ENCODE measurements around the gene PRR3.
"Not testable (repeated sequence)": the region's sequence is repeated elsewhere in the genome, so short reads cannot be mapped to it uniquely, and the experiment has no call there.

Gene PRR3

GRCh38 chr6:30515106-30515505 lies 42.0 kb upstream of the PRR3 start:
- no peak overlapping the region for H3K27ac ChIP-seq
- no peak for TF ChIP-seq ZFX (IDR thresholded peaks at IDR 0.05)
- no peak for TF ChIP-seq CTCF (conservative IDR thresholded peaks at IDR 0.05)

DNA sequence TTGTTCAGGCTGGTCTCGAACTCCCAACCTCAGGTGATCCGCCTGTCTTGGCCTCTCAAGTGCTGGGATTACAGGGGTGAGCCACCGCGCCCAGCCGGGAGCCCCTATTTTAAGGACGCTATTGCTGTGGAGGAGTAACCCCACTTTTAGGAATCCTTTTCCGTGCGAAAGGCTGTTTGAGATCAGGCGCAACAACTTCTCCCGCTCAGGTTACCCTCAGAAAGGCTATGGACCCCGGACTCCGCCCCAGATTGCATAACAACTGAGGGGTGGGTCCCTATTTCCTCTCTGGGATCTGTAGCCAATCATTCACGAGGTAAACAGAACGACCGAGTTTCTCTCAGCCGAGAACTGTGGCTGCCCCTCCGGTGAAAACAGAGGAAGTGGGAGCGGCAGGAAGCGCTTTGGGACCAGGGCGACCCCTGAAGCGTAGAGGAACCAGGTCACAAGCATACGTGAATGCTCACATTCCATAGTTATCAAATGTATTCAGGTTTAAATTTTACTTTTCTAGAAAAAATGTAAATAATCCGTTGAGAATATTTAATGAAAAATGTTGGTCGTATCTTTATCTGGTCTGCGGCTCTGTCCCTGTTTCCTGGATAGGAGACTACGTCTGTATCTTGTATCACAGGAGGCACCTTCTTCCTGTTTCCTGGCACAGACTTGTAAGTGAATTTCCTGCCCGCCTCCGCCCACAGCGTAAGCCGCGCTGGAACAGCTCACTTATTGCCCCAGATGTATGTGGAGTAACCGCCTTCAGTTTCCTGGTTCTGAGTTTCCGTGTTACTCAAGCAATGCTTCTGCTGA lies 40.9 kb upstream of the PRR3 start:
- TF ChIP-seq CTCF (conservative IDR thresholded peaks at IDR 0.05) (no peak), ZFX (IDR thresholded peaks at IDR 0.05) (no peak)
- peak overlapping the region; percentile 52 for H3K27ac ChIP-seq

GRCh38 chr6:30516754-30517076 lies 40.4 kb upstream of the PRR3 start:
- H3K27ac ChIP-seq: peak overlapping the region; percentile 52

DNA sequence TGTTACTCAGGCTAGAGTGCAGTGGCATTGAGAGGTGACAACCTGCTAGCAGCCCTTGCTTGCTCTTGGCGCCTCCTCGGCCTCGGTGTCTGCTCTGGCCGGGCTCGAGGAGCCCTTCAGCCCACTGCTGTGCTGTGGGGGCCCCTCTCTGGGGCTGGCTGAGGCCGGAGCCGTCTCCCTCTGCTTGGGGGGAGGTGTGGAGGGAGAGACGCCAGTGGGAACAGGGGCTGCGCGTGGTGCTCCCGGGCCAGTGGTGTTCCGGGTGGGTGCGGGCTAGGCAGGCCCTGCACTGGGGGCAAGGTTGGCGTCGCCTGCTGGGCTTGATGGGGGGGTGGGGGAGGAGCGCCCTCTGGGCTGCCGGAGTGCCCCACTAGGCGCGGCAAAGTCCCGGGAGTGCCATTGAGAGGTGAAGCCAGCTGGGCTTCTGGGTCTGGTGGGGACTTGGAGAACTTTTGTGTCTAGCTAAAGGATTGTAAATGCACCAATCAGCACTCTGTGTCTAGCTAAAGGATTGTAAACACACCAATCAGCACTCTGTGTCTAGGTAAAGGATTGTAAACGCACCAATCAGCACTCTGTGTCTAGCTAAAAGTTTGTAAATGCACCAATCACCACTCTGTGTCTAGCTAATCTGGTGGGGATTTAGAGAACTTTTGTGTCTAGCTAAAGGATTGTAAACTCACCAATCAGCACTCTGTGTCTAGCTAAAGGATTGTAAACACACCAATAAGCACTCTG lies 39.2 kb upstream of the PRR3 start:
- not testable (repeated sequence) for H3K27ac ChIP-seq

DNA sequence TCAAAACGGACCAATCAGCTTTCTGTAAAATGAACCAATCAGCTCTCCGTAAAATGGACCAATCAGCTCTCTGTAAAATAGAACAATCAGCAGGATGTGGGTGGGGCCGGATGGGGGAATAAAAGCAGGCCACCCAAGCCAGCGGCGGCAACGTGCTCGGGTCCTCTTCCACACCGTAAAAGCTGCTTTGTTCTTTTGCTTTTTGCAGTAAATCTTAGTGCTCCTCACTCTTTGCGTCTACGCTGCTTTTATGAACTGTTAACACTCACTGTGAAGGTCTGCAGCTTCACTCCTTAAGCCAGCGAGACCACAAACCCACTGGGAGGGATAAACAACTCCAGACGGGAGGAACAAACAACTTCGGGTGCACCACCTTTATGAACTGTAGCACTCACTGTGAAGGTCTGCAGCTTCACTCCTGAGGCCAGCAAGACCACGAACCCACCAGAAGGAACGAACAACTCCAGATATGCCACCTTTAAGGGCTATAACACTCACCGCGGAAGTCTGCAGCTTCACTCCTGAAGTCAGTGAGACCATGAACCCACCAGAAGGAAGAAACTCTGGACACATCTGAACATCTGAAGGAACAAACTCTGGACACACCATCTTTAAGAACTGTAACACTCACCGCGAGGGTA lies 38.5 kb upstream of the PRR3 start:
- not testable (repeated sequence) for H3K27ac ChIP-seq

DNA sequence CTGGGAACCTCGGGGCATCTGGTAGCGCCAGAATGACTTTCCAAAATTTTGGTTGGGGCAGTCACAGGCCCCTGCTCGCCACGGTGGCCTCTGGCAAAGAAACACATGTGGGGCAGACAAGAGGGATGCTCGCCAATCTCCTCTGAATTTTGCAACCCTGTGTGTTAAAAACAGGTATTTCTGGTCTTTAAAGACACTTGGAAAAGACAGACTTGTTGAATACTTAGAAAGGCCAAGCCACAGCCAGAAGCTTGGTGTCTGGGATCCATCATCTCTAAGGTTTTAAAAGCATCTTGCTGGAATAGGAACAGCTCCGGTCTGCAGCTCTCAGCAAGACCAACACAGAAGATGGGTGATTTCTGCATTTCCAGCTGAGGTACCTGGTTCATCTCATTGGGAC lies 36.6 kb upstream of the PRR3 start:
- no peak for TF ChIP-seq ZFX (IDR thresholded peaks at IDR 0.05)
- no peak for TF ChIP-seq CTCF (conservative IDR thresholded peaks at IDR 0.05)
- H3K27ac ChIP-seq: no peak overlapping the region

DNA sequence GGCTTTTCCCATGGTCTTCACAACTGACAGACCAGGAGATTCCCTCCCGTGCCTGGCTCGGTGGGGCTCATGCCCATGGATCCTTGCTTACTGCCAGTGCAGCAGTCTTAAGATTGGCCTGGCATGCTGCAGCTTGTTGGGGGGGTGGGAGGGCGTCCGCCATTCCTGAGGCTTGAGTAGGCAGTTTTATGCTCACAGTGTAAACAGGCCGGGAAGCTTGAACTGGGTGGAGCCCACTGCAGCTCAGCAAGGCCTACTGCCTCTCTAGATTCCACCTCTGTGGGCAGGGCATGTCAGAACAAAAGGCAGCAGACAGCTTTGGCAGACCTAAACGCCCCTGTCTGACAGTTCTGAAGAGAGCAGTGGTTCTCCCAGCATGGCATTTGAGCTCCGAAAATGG lies 36.0 kb upstream of the PRR3 start:
- not testable (repeated sequence) for H3K27ac ChIP-seq

- H3K27ac ChIP-seq: not testable (repeated sequence)
Measured at GRCh38 chr6:30521952-30522351, 35.1 kb upstream of the PRR3 start.

DNA sequence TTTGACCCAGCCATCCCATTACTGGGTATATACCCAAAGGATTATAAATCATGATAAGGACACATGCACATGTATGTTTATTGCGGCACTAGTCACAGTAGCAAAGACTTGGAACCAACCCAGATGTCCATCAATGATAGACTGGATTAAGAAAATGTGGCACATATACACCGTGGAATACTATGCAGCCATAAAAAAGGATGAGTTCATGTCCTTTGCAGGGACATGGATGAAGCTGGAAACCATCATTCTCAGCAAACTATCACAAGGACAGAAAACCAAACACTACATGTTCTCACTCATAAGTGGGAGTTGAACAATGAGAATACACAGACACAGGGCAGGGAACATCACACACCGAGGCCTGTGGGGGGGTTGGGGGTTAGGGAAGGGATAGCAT lies 30.7 kb upstream of the PRR3 start:
- H3K27ac ChIP-seq: not testable (repeated sequence)

DNA sequence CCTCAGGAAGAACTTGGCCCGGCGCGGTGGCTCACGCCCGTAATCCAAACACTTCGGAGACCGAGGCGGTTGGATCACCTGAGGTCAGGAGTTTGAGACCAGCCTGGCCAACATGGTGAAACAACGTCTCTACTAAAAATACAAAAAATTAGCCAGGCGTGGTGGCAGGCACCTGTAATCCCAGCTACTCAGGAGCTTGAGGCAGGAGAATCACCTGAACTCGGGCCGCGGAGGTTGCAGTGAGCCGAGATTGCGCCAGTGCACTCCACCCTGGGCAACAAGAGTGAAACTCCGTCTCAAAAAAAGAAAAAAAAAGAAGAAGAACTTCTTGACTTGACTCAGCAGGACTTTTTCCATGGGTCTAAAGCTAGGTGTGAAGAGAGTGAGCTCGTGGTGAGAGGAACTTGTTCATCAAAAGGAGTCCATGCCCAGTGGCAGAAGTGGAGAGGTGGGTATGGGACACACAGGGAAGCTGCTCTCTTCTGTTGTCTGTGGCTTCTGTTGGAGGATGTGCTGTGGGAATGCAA lies 27.7 kb upstream of the PRR3 start:
- H3K27ac ChIP-seq: not testable (repeated sequence)

DNA sequence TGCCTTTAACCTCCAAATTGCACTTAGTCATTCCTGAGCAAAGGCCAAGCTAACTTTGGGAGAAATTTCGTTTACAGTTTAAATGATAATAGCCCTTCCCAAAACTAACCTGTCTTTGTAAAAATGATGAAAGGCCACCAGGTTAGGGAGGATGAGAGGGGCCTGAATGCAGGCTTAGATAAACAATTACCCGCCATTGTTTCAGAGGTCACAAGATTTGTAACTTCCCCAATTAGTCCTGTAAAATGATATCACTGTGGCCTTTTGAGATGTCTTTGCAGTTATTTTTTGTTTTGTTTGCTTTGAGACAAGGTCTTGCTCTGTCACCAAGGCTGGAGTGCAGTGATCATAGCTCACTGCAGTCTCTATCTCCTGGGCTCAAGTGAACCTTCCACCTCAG lies 27.1 kb upstream of the PRR3 start:
- TF ChIP-seq CTCF (conservative IDR thresholded peaks at IDR 0.05) (no peak), ZFX (IDR thresholded peaks at IDR 0.05) (no peak)
- H3K27ac ChIP-seq: no peak overlapping the region
